Kidney capillary endothelial cell (primary cell): Measurements from ENCODE around the gene KCNK1.
A peak's percentile ranks its signal among the peaks of the same experiment; 100 is the strongest.
"Not testable (repeated sequence)": the region's sequence is repeated elsewhere in the genome, so short reads cannot be mapped to it uniquely, and the experiment has no call there.

ENCODE experiments used
- DNase-seq: peaks from one replicate; pipeline ENCODE4 v3.0.0-alpha.2; 2018; ENCODE audit warnings: low spot score

Gene KCNK1

DNA sequence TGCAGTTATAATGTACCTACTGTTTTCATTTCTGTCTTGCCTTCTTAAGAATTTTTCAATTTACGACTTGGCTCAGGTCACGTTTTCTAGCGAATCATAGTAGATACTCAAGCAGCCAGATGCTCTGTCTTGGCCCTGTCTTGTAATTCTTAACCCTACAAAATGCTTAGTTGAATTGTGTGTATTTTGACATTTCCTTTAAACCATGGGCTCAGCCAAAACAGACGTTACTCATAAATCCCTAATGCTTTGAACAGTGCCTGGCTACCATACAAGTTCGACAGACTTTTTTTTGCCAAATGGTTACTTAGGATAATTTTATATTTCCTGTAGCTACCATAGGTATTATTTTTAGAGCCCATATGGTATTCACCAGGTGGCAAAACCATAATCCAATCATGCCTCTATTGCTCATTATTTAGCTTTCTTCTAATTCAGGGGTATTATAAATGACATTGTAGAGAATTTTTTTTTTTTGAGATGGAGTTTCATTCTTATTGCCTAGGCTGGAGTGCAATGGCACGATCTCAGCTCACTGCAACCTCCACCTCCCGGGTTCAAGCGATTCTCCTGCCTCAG is 54.3 kb downstream of the KCNK1 start:
- DNase-seq = no peak

DNA sequence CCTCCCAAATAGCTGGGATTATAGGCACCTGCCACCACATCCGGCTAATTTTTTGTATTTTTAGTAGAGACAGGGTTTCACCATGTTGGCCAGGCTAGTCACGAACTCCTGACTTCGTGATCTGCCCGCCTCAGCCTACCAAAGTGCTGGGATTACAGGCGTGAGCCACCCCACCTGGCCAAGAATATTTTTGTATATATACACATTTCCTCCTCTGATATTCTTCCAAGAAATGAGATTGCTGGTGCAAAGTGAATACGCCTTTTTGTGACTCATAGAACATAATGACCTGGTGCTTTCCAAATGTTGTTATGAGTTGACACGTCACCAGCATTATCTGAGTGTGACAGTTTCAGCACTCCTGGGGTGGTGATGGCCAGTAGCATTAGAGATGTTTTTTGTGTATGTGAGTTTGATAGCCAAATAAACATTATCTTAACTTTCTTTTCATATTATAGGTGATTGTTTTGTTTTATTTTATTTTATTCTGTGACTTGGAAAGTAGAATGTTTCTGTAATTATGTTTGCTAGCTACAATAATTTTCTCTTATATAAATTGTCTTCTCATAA is 54.9 kb downstream of the KCNK1 start:
- peak; percentile 9 for DNase-seq

DNA sequence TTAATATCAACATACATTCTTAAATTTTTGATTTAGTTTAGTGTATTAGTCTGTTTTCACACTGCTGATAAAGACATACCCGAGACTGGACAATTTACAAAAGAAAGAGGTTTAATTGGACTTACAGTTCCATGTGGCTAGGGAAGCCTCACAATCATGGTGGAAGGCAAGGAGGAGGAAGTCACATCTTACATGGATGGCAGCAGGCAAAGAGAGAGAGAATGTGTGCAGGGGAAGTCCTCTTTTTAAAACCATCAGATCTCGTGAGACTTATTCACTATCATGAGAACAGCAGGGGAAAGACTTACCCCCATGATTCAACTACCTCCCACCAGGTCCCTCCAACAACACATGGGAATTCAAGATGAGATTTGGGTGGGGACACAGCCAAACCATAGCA is 56.5 kb downstream of the KCNK1 start:
- DNase-seq = not testable (repeated sequence)

DNA sequence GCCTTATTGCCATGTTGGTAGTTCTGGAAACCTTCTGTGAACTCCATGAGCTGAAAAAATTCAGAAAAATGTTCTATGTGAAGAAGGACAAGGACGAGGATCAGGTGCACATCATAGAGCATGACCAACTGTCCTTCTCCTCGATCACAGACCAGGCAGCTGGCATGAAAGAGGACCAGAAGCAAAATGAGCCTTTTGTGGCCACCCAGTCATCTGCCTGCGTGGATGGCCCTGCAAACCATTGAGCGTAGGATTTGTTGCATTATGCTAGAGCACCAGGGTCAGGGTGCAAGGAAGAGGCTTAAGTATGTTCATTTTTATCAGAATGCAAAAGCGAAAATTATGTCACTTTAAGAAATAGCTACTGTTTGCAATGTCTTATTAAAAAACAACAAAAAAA is 57.4 kb downstream of the KCNK1 start:
- no peak for DNase-seq

DNA sequence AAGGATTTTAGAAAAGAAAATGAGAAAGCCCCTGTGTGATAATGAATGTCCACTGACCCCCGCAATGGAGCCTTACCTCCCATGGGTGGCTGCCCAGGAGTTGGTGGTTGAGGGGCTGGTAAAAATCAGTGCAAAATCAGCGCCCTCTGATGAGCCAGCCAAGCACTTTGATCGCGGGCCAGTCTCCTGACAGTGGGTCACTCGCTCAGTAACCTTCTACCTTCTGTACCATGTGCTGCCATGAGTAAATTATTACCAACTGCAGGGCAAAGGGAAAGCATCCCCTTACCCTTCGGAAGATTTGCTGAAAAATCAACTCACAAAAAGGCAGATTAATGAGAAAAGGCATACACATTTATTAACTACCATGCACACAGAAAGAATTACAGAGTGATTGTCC is 58.8 kb downstream of the KCNK1 start:
- no peak for DNase-seq

DNA sequence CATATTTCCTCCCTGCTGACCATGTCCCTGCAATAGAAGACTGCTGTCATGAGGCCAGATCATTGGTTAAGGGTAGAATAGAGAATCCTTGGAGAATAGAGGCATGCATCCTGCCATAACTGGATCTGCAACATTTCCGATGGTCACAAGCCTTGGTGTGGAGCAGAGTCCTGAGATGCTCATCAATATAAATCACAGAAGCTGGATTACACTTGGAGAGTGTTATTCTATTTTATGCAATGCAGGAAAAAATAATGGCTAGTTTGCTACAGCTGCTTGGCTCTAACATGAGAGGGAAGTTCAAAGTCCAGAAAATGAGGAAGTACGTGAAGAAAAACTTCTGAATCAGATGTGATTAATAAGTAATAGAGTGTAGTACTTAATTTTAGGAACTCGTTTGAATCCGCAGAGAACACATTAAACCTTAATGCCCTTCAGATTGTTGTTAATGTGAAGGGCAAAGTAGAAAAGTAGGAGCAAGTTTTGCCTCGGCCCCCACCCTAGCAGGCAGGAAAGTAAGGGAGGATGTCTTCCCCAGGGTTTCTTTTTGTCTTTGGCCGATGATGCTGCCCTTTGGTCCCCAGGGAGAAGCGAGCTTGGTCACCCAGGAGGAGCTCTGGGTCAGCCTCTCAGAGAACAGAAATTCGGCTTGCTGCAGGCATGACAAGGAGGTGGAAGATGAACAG is 59.5 kb downstream of the KCNK1 start:
- no peak for DNase-seq

DNA sequence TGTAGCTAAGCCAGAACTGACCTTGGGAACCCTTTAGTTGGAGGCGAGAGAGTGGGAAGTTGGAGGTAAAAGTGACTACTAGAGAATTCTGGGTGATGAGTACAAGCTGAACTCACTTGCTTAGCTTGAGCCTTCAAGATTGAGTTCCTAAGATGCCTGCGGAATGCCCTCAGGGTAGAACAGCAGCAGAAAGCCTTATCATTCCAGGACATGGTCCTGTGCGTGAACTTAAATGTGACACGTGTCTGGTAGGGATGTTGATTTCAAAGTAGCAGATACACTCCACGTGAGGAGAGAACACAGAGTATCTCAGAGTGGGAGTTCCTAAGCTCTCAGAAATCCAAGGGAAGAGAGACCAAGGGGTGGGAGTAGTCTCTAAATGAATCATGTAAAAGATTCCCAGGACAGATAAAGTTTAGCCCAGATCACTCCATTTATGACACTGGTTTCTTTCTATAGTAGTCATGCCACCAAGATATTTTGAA is 60.1 kb downstream of the KCNK1 start:
- no peak for DNase-seq

DNA sequence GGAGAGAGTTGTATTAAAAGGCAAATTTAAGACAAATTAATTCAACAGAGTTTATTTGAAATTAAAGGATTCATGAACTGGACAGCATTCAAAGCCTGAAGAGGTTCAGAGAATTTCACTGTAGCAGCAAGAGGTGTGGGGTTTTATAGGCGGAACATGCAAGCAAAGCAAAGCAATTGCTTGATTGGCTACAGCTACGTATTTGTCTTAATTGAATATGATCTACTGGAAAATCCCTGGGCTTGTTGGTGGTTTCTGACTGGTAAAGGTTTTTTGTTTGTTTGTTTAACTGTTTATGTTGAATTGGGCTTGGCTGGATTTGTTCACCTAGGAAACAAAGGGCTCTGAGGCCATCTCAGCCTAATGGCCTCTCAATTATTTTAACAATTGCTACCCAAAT is 61.5 kb downstream of the KCNK1 start:
- no peak for DNase-seq

DNA sequence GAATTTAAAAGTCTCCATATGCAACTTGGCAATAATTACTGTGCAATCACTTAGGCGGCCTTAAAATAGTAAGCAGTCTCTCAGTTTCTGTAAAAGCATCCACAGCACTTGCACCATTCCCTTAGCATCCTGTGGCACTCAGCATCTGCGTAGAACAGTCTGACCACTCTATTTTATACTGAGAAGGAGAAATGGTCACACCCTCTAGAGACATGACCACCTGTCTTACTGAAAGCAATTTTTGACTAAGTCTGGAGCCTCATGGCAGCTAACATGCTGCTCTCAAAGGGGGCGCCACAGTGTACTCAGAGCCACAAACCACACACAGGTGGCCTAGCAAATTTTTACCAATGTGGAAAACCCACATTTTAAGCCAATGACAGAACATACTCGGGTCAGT is 62.0 kb downstream of the KCNK1 start:
- no peak for DNase-seq

DNA sequence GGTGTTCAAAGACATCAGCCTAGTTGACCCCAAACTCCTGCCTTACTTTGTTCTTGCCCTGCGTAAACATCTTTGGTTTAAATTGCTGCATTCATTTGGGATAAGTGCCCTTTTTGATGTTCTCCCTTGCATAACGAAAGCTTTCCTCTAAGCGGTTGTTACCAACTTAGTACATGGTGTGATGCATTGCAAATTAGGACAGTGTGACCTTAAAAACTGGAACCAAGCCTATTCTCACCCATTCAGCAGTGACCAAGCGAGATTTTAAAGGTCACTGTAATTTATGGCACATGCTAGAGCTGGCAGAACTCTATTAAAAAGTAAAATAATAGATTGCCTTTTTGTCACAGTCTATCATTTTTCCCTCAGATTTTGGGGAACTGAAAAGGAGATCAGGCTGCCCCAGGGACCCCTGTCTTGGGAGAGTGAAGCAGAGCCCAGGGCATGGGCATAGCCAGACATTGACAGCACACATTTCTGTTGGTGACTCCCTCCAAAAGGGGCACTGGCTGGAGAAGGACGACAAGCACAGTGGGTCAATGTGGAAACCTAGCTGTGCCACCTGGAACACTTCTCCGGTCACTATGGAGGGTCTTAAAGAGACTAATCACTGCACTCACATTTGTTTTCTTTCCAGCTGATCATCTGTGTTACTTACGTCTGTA is 63.9 kb downstream of the KCNK1 start:
- DNase-seq = no peak

DNA sequence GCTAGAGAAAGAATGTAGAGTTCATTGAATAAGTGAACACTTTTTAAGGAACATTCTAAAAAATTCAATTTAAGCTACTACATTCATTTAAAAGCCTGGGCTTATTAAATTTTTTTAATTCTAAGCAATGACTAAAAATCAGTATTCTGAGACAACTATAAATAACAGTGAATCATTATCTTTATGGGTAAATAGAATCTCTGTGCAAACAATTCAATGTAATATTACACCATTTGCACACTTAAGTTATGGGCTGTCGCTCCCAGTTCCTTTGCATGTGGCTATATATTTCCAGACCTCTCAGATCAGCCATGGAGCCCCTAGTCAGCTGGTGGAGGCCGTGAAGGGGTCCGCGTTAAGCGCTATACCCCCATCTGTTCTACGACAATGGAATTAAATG is 65.1 kb downstream of the KCNK1 start:
- no peak for DNase-seq

DNA sequence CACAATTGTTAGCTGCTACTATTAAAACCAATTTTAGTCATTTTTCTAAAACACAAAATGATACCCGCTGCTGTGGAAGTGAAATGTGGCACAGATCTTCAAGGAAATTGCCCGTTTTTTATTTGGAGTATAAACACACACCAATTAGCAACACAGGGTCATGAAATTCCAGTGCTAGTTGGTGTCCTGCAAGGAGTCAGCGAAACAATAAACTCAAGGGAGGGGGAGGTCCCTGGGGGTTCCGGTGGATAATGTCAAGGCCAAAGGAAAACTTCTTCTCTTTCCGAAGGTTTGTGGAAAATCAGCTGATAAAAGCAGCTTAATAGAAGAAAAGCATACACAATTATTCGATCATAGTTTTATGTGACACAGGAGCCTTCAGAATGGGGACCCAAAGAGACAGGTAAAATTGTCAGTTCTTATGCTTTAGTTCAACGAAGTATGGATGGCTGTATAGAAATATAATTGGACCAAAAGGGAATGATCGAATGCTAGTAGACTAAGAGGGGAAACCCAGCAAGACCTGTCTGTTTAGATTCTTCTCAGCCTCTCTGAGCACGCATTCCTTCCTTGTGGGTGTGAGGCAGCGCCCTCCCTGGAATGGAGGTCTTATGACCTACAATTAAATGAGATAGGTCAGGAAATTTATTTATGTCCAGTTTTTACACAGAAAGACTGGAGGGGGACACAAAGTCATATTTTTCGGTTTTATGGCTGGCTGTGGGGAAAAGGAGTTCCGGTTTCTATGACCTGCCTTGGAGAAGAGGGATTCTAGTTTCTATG is 65.9 kb downstream of the KCNK1 start:
- no peak for DNase-seq

DNA sequence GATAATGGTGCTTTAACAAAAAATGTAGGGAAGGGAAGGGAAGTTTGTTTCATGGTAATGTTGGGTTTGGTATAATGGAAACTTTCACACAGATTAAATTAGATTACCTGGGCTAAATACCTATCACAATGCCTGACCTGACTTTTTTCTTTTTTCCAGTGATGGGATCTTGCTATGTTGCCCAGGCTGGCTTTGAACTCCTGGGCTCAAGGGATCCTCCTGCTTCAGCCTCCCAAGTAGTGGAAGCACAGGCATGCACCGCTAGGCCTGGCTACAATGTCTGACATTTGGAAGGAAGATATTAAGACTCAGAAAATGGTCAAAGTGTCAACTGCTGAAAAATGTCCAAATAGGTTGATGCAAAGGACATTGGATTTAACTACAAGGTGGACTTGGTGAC is 67.4 kb downstream of the KCNK1 start:
- DNase-seq = no peak

DNA sequence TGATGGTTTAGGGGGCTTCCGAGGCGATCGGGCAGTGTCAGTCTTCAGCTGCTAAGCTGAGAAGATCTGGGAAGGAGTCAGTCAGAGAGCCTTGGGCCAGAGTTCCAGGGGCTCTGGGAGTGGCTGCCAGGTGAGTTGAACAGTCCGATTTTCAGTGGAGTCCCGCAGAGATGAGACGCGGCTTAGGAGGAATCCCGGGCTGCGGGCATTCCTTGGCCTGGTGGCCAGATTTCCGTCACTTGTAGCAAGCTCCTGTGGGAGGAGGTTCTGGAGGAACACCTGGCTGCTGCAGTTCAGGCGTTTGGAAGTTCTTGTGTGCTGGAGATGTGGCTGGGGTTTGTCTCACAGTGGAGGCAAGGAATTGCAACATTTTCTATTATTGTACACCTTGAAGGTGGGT is 72.7 kb downstream of the KCNK1 start:
- DNase-seq = not testable (repeated sequence)

DNA sequence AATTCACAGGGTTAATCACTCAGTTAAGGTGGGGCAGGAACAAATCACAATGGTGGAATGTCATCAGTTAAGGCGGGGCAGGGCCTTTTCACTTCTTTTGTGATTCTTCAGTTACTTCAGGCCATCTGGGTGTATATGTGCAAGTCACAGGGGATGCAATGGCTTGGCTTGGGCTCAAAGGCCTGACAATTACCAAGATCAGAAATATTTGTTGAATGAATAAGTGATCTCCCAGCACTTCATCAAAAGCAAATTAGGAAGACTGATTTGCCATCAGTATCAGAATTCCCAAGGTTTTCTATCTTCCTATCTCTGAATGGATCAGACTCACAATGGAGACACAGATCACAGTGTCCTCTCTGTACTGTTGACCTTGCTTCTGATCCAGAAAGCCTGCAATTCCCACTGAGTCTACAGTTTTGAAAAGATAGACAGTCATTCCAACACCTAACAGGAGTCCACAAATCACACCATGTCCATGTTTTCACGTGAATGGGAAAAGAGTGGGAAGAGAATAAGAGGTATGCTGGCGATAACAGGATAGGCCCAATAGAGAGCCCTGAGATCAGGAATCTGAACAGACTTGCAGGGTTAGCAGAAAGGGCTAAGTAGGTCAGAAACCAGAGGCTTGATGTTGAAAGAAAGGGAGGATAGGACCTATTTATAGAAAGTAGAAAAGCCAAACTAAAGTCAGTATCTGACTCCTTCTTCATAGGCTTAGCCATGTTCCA is 75.3 kb downstream of the KCNK1 start:
- no peak for DNase-seq

DNA sequence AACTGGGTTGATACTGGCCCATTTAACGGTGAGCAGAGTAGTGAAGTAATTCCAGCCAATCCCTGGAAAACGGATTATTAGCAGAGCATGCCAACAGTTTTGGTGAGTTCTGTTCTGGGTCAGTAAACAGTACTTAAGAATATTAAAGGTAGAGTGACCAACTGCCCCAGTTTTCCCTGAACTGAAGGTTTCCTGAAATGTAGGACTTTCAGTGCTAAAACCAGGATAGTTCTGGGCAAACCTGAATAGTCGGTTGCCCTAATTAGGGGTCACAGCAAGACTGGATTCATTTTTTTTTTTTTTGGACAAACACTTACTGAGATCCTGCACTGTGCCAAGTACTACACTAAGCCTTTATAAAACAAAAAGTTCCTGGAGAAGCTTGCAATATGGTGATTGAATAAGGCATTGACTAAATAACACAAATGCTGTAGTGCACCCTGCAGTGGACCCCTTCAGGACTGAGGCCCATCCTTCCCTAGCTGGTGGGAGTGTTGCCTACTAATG is 75.9 kb downstream of the KCNK1 start:
- no peak for DNase-seq

DNA sequence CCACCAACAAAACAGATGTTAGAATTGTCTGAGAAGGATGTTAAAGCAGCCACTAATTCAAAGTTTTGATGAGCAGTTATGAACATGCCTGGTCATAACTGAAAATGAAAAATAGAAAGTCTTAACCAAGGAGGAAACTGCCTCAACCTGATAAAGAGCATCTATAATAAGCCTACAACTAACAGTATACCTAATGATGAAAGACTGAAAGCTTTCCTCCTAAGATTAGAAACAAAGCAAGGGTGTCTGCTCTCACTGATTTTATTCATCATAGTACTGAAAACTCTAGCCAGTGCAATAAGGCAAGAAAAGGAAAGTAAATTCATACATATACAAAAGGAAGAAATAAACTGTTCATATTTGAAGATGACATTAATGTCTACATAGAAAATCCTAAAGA is 82.0 kb downstream of the KCNK1 start:
- DNase-seq = no peak

DNA sequence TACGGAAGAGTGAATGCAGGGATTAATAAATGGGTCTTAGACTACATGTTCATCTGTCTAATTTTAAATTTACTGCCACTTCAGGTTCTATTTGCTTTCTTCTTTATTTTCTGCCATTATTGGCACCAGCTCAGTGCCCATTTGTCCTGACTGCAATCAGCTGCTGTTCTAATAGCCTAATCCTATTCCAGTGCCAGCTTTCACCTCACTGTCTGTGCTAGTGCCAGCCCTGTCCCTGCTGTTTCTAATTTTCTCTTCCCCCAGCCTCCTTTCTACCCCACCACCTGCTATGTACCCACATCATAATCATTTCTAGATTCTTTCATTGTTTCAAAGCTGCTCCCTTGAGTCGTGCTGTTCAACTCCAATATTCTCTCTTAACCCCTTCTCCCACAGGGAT is 86.4 kb downstream of the KCNK1 start:
- DNase-seq = no peak

DNA sequence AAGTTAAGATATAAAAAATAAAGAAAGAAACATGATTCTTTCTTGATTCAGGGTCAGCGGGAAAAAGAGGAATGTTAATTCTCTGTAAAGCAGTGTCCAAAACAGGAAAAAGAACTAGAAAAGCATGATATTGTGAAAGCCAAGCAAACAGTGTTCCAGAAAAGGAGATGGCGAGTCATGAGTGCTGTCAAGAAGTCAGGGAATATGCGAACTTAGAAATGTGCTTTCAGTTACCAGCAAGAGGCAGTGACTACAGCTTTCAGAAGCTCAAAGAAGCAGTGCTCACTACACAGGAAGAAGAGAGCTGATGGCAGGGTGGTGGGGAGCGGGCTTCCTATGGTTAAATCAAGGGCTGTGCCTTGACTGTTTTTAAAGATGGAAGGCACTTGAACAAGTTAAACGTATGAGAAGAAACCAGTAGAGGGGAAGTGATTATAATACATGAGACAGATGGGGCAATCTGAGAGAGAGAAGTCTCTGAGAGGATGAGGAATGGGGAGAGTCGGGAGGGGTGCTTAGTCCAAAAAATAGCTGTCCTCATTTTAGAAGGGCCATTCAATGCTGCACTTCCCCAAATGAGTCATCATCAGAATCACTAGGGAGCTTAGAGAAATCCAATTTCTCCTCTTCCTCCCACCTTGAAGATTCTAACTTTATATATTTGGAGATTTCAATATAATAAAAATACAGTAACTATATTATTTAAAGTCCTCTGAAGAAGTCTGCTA is 90.4 kb downstream of the KCNK1 start:
- DNase-seq = peak; percentile 7

DNA sequence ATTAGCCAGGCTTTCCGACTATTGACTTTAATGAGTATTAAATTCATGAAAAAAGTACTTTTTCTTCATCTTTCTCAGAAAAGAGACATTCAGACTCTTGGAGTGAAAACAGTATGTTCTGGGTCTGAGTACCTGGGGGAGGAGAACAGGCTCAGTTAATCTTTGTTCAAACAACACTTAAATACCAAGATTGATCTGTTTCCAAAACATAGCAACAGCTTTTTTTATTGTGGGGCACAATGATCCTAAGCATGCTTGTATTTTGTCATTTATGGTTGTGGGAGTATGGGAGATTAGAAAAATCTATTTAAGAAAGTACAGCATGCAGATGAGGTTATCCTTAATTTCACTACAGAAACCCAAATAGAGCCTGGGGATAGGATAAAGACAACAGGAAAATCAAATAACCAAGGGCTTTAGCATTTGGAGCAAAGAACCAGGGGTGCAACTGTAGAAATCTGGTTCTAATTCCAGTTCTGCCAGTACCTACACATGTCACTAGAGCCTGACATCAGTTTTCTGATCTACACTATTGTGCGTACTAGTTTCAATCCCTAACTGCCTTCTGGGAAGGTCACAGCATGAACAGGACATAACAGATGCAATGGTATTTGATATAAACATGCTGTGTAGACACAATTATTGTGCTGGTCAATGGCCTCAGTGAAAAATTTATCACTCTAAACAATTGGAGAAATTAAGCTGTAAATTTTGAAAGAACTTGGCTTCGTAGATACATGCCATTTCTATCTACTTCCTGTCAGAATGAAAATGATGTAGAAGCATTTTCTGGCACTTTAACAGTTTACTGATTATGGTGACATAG is 91.2 kb downstream of the KCNK1 start:
- no peak for DNase-seq
